Lower leg skin (tissue), 3 donors: ENCODE measurements around the gene AP1B1.

Source experiments
- POLR2A ChIP-seq, 2 donors: fragments of 450-650 bp; IDR thresholded peaks; one replicate each; pipeline ENCODE4 v1.6.1; 2016 to 2017; ENCODE audit warnings: antibody characterized with exemption in 2 of 2, mild to moderate bottlenecking in 1 of 2, moderate library complexity in 1 of 2
- TF ChIP-seq, protein P1 (sequence below), 3 donors: fragments of 450-650 bp; IDR thresholded peaks; one replicate each; pipeline ENCODE4 v1.5.1; 2016; ENCODE audit warnings: antibody characterized with exemption in 3 of 3, mild to moderate bottlenecking in 3 of 3, moderate library complexity in 2 of 3

GRCh38 chr22:29388759-29389090 lies 355 bp upstream of the AP1B1 start:
- TF ChIP-seq, protein P1, sequence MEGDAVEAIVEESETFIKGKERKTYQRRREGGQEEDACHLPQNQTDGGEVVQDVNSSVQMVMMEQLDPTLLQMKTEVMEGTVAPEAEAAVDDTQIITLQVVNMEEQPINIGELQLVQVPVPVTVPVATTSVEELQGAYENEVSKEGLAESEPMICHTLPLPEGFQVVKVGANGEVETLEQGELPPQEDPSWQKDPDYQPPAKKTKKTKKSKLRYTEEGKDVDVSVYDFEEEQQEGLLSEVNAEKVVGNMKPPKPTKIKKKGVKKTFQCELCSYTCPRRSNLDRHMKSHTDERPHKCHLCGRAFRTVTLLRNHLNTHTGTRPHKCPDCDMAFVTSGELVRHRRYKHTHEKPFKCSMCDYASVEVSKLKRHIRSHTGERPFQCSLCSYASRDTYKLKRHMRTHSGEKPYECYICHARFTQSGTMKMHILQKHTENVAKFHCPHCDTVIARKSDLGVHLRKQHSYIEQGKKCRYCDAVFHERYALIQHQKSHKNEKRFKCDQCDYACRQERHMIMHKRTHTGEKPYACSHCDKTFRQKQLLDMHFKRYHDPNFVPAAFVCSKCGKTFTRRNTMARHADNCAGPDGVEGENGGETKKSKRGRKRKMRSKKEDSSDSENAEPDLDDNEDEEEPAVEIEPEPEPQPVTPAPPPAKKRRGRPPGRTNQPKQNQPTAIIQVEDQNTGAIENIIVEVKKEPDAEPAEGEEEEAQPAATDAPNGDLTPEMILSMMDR (IDR thresholded peaks at IDR 0.05) = no peak
- no peak for TF ChIP-seq POLR2A (IDR thresholded peaks at IDR 0.05)
